Uterus (tissue), 2 donors: ENCODE results near the gene AAGAB.

ENCODE experiments used
- POLR2A ChIP-seq, 2 donors: fragments of 450-650 bp; IDR thresholded peaks; one replicate each; pipeline ENCODE4 v1.6.1; 2016; ENCODE audit warnings: antibody characterized with exemption in 2 of 2, mild to moderate bottlenecking in 1 of 2, moderate library complexity in 1 of 2
- TF ChIP-seq, protein P1 (sequence below), 4 experiments: fragments of 200-600 bp in 2 of 4; fragments of 450-650 bp in 2 of 4; sonication (generic) in 2 of 4; IDR thresholded peaks; one replicate each; pipeline ENCODE4 v1.5.1; 2016 to 2019; ENCODE audit warnings: antibody characterized with exemption in 4 of 4, mild to moderate bottlenecking in 2 of 4, moderate library complexity in 1 of 4

DNA sequence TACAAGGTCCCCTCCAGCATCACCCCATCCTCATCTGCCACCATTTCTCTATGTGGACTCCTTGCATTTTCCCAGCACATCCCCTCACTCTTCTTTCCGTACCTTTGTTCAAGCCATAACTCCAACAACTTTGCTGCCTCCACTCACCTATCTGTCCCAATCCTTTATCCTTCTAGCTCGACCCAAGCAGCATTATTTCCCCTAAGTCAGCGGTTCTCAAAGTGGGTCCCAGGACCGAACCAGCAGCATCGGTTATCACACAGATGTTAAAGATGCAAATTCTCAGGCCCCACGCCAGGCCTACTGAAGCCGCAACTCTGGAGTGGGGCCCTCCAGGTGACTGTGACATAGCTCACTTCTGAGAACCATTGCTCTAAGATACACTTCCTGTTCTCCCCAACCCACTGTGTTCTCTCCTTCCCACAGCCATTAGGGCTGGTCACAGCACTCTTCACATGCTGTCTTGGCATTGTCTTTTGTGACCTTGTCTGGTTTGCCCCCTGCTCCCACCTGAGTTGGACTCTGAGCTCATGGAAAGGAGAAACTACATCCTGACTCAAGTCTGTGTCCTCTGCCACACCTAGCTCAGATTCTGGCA lies 56.2 kb downstream of the AAGAB start:
- TF ChIP-seq, protein P1, sequence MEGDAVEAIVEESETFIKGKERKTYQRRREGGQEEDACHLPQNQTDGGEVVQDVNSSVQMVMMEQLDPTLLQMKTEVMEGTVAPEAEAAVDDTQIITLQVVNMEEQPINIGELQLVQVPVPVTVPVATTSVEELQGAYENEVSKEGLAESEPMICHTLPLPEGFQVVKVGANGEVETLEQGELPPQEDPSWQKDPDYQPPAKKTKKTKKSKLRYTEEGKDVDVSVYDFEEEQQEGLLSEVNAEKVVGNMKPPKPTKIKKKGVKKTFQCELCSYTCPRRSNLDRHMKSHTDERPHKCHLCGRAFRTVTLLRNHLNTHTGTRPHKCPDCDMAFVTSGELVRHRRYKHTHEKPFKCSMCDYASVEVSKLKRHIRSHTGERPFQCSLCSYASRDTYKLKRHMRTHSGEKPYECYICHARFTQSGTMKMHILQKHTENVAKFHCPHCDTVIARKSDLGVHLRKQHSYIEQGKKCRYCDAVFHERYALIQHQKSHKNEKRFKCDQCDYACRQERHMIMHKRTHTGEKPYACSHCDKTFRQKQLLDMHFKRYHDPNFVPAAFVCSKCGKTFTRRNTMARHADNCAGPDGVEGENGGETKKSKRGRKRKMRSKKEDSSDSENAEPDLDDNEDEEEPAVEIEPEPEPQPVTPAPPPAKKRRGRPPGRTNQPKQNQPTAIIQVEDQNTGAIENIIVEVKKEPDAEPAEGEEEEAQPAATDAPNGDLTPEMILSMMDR (IDR thresholded peaks at IDR 0.05), result no peak
- TF ChIP-seq POLR2A (IDR thresholded peaks at IDR 0.05), result no peak
